Neural cell (in vitro differentiated cells): ENCODE data around the gene UBA3. TPM values are rescaled to one million over a fixed set of nuclear protein-coding genes. Genes with fewer than 3 reads are reported as not detected.

Source experiments
- H2AFZ ChIP-seq: fragments of 200-600, 300-800 bp; sonication (generic), shearing (Covaris generic); 2 replicates; pipeline ENCODE4 v1.6.0; 2014; ENCODE audit warnings: low read depth, mild to moderate bottlenecking, antibody characterized with exemption, low read length, moderate library complexity
- H3F3A ChIP-seq: fragments of 200-600 bp; shearing (Covaris generic); 2 replicates; pipeline ENCODE4 v1.6.1; 2016; ENCODE audit warnings: mild to moderate bottlenecking, moderate library complexity, mixed read lengths, antibody characterized with exemption, low read length; ENCODE audit not compliant: insufficient read depth, poor library complexity, severe bottlenecking
- H3K27ac ChIP-seq: fragments of 200-600, 300-800 bp; sonication (generic), shearing (Covaris generic); 2 replicates; pipeline ENCODE4 v1.5.1; 2014; ENCODE audit warnings: mild to moderate bottlenecking, low read length, moderate library complexity
- H3K27me3 ChIP-seq: fragments of 300-800, 200-600 bp; sonication (generic), shearing (Covaris generic); 2 replicates; pipeline ENCODE4 v1.6.0; 2014; ENCODE audit warnings: mild to moderate bottlenecking, low read depth, low read length, moderate library complexity; ENCODE audit not compliant: insufficient read depth
- H3K36me3 ChIP-seq: fragments of 300-800, 200-600 bp; sonication (generic), shearing (Covaris generic); 2 replicates; pipeline ENCODE4 v1.5.1; 2014; ENCODE audit warnings: mild to moderate bottlenecking, antibody characterized with exemption, low read length, moderate library complexity; ENCODE audit not compliant: insufficient read depth
- H3K4me2 ChIP-seq: fragments of 300-800, 200-600 bp; sonication (generic), shearing (Covaris generic); 2 replicates; pipeline ENCODE4 v1.6.0; 2014; ENCODE audit warnings: mild to moderate bottlenecking, low read length
- H3K4me3 ChIP-seq: fragments of 300-800, 200-600 bp; sonication (generic), shearing (Covaris generic); 2 replicates; pipeline ENCODE4 v1.5.1; 2014; ENCODE audit warnings: mild to moderate bottlenecking, low read length, moderate library complexity
- H3K79me2 ChIP-seq: fragments of 200-600 bp; shearing (Covaris generic); replicated peaks from 2 replicates; pipeline ENCODE4 v1.6.0; 2014; ENCODE audit warnings: mild to moderate bottlenecking, low read length, moderate library complexity; ENCODE audit not compliant: insufficient read depth
- H3K9ac ChIP-seq: fragments of 300-800, 200-600 bp; sonication (generic), shearing (Covaris generic); 2 replicates; pipeline ENCODE4 v1.6.1; 2016; ENCODE audit warnings: mild to moderate bottlenecking, low read length, mixed read lengths
- H3K9me2 ChIP-seq: fragments of 200-600 bp; shearing (Covaris generic); 2 replicates; pipeline ENCODE4 v1.6.1; 2016; ENCODE audit warnings: mild to moderate bottlenecking, low read length, mixed read lengths; ENCODE audit not compliant: insufficient read depth
- H3K9me3 ChIP-seq: fragments of 200-600, 300-800 bp; sonication (generic), shearing (Covaris generic); 2 replicates; pipeline ENCODE4 v1.6.1; 2016; ENCODE audit warnings: mild to moderate bottlenecking, mixed run types, low read length, moderate library complexity, mixed read lengths
- H4K20me1 ChIP-seq: fragments of 200-600 bp; shearing (Covaris generic); 2 replicates; pipeline ENCODE4 v1.6.1; 2016; ENCODE audit warnings: mild to moderate bottlenecking, mixed run types; ENCODE audit not compliant: insufficient read depth
- CTCF ChIP-seq: fragments of 450-650 bp; IDR thresholded peaks from 2 replicates; pipeline ENCODE4 v1.5.1; 2014; ENCODE audit warnings: antibody characterized with exemption, mild to moderate bottlenecking, moderate library complexity; ENCODE audit not compliant: poor library complexity, severe bottlenecking
- EP300 ChIP-seq: fragments of 450-650 bp; conservative IDR thresholded peaks from 2 replicates; pipeline ENCODE4 v1.6.1; 2014; ENCODE audit warnings: antibody characterized with exemption, mild to moderate bottlenecking, moderate library complexity; ENCODE audit not compliant: poor library complexity, severe bottlenecking
- EZH2 ChIP-seq: fragments of 200-600, 300-800 bp; shearing (Covaris generic), sonication (generic); IDR thresholded peaks from 2 replicates; pipeline ENCODE4 v1.6.1; 2014; ENCODE audit warnings: antibody characterized with exemption, low read length, borderline replicate concordance, mild to moderate bottlenecking; ENCODE audit not compliant: insufficient read depth, poor library complexity, severe bottlenecking
- MXI1 ChIP-seq: fragments of 450-650 bp; conservative IDR thresholded peaks from 2 replicates; pipeline ENCODE4 v1.6.1; 2014; ENCODE audit warnings: antibody characterized with exemption, mild to moderate bottlenecking; ENCODE audit not compliant: poor library complexity, severe bottlenecking
- POLR2AphosphoS5 ChIP-seq: IDR thresholded peaks from 2 replicates; pipeline ENCODE4 v1.6.1; 2012
- RAD21 ChIP-seq: fragments of 450-650 bp; conservative IDR thresholded peaks from 2 replicates; pipeline ENCODE4 v1.6.1; 2014; ENCODE audit warnings: antibody characterized with exemption, mild to moderate bottlenecking, moderate library complexity
- REST ChIP-seq: IDR thresholded peaks from 2 replicates; pipeline ENCODE4 v1.6.1; 2012; ENCODE audit warnings: borderline replicate concordance
- SMC3 ChIP-seq: fragments of 450-650 bp; conservative IDR thresholded peaks from 2 replicates; pipeline ENCODE4 v1.6.1; 2014; ENCODE audit warnings: antibody characterized with exemption, mild to moderate bottlenecking, moderate library complexity; ENCODE audit not compliant: poor library complexity
- TAF1 ChIP-seq: IDR thresholded peaks from 2 replicates; pipeline ENCODE4 v1.6.1; 2012; ENCODE audit warnings: low read depth
- polyA plus RNA-seq: library from polyadenylated mRNA; depleted of rRNA; stranded (reverse); fragments of >200 nt; gene quantifications from 2 replicates; pipeline ENCODE4 v1.2.3, GENCODE V29; 2014

Gene UBA3
- polyA plus RNA-seq, 1 donor from 2014 or later, result 168 TPM

- no peak overlapping the region for H3K4me3 ChIP-seq
- no peaks in the 10 kb centered on the region for H3K9me2 ChIP-seq
- no peaks in the 10 kb centered on the region for H3K9me3 ChIP-seq
- H3K79me2 ChIP-seq, result peaks cover 27% of the 10 kb centered on the region
- TF ChIP-seq RAD21 (no peak), CTCF (no peak), EZH2 (no peak), POLR2AphosphoS5 (no peak), TAF1 (no peak), EP300 (no peak), MXI1 (no peak), REST (no peak), SMC3 (no peak)
- H2AFZ ChIP-seq, result no peak overlapping the region
- H3F3A ChIP-seq, result no peaks in the 10 kb centered on the region
- H3K9ac ChIP-seq, result no peak overlapping the region
- H4K20me1 ChIP-seq, result no peaks in the 10 kb centered on the region
- no peak overlapping the region for H3K4me2 ChIP-seq
- H3K27me3 ChIP-seq, result no peaks in the 10 kb centered on the region
- H3K36me3 ChIP-seq, result no peaks in the 10 kb centered on the region
- no peak overlapping the region for H3K27ac ChIP-seq
Measured at GRCh38 chr3:69091389-69092029, 11.3 kb upstream of the UBA3 start.

GRCh38 chr3:69090021-69090420 lies 9.9 kb upstream of the UBA3 start:
- no peak overlapping the region for H3K9ac ChIP-seq
- TF ChIP-seq MXI1 (no peak), REST (no peak), EZH2 (no peak), RAD21 (no peak)
- peaks cover 37% of the 10 kb centered on the region for H3K79me2 ChIP-seq
- no peak overlapping the region for H2AFZ ChIP-seq
- H3K27ac ChIP-seq, result no peak overlapping the region
- no peaks in the 10 kb centered on the region for H3K9me2 ChIP-seq
- H3K4me2 ChIP-seq, result no peak overlapping the region
- H4K20me1 ChIP-seq, result no peaks in the 10 kb centered on the region
- no peaks in the 10 kb centered on the region for H3K9me3 ChIP-seq
- H3F3A ChIP-seq, result no peaks in the 10 kb centered on the region
- no peak overlapping the region for H3K4me3 ChIP-seq
- no peaks in the 10 kb centered on the region for H3K27me3 ChIP-seq
- H3K36me3 ChIP-seq, result no peaks in the 10 kb centered on the region
